Measurements from ENCODE around the gene NOSTRIN. TPM values are rescaled to one million over a fixed set of nuclear protein-coding genes. Genes with fewer than 3 reads are reported as not detected.

NOSTRIN gene
- total RNA-seq, 2 donors from 2014 or later: 14.9 to 56.1 TPM

GRCh38 chr2:168809537-168809936 is 7.1 kb downstream of the NOSTRIN start:
- intact Hi-C loops (cut with DNase I): no loop called here
- Histone ChIP-seq H3K36me3 (no peaks in the 10 kb centered on the region), H3K27me3 (replicated peaks; ENCODE audit: insufficient read depth) (no peaks in the 10 kb centered on the region), H3K9me3 (no peaks in the 10 kb centered on the region), H3K27ac (no peak overlapping the region), H3K4me1 (replicated peaks) (no peaks in the 10 kb centered on the region), H3K4me3 (no peak overlapping the region)
- TF ChIP-seq POLR2AphosphoS5 (IDR thresholded peaks at IDR 0.05) (no peak), POLR2A (IDR thresholded peaks at IDR 0.05) (no peak)
- TF ChIP-seq, protein P1, sequence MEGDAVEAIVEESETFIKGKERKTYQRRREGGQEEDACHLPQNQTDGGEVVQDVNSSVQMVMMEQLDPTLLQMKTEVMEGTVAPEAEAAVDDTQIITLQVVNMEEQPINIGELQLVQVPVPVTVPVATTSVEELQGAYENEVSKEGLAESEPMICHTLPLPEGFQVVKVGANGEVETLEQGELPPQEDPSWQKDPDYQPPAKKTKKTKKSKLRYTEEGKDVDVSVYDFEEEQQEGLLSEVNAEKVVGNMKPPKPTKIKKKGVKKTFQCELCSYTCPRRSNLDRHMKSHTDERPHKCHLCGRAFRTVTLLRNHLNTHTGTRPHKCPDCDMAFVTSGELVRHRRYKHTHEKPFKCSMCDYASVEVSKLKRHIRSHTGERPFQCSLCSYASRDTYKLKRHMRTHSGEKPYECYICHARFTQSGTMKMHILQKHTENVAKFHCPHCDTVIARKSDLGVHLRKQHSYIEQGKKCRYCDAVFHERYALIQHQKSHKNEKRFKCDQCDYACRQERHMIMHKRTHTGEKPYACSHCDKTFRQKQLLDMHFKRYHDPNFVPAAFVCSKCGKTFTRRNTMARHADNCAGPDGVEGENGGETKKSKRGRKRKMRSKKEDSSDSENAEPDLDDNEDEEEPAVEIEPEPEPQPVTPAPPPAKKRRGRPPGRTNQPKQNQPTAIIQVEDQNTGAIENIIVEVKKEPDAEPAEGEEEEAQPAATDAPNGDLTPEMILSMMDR (IDR thresholded peaks at IDR 0.05): no peak
- DNase-seq (ENCODE audit: low spot score): no peak

DNA sequence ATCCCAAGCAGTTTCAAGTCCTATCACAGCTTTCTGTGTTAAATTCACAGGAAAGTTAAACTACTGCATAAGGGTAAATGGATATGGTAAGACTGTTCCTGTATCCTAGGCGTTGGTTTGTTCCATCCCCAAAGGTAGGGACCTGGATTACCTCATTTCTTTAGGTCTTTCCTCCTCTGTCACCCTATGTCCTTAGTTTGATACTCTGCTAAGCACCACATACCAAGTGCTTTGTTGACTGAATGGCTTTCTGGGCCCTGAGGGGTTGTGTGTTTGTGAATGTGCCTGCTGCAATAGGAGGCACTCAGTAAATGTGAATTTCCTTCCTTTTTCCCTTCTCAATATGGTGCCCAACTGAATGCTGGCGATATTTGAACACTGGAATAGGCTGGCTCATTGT is 7.8 kb downstream of the NOSTRIN start:
- Histone ChIP-seq H3K36me3 (no peaks in the 10 kb centered on the region), H3K27ac (no peak overlapping the region), H3K4me1 (replicated peaks) (no peaks in the 10 kb centered on the region), H3K4me3 (no peak overlapping the region), H3K9me3 (no peaks in the 10 kb centered on the region), H3K27me3 (replicated peaks; ENCODE audit: insufficient read depth) (no peaks in the 10 kb centered on the region)
- TF ChIP-seq POLR2AphosphoS5 (IDR thresholded peaks at IDR 0.05) (no peak), POLR2A (IDR thresholded peaks at IDR 0.05) (no peak)
- TF ChIP-seq, protein P1 (IDR thresholded peaks at IDR 0.05): no peak
- intact Hi-C loops (cut with DNase I): no loop called here
- no peak for DNase-seq (ENCODE audit: low spot score)
- WGBS: 97% methylated on average over 2 of the region's 2 CpGs

GRCh38 chr2:168811696-168812095 is 9.3 kb downstream of the NOSTRIN start:
- TF ChIP-seq POLR2AphosphoS5 (IDR thresholded peaks at IDR 0.05): no peak
- TF ChIP-seq, protein P1 (IDR thresholded peaks at IDR 0.05): no peak
- TF ChIP-seq POLR2A (IDR thresholded peaks at IDR 0.05): no peak
- Histone ChIP-seq H3K36me3 (no peaks in the 10 kb centered on the region), H3K4me3 (no peak overlapping the region), H3K4me1 (replicated peaks) (no peaks in the 10 kb centered on the region), H3K9me3 (no peaks in the 10 kb centered on the region), H3K27ac (no peak overlapping the region), H3K27me3 (replicated peaks; ENCODE audit: insufficient read depth) (no peaks in the 10 kb centered on the region)
- 63% methylated on average over 3 of the region's 3 CpGs for WGBS
- intact Hi-C loops (cut with DNase I): no loop called here
- DNase-seq (ENCODE audit: low spot score): no peak

GRCh38 chr2:168814046-168814445 is 11.6 kb downstream of the NOSTRIN start:
- no peaks in the 10 kb centered on the region for H3K4me1 ChIP-seq (replicated peaks)
- no peak overlapping the region for H3K27ac ChIP-seq
- H3K9me3 ChIP-seq: no peaks in the 10 kb centered on the region
- intact Hi-C loops (cut with DNase I): no loop called here
- TF ChIP-seq, protein P1 (IDR thresholded peaks at IDR 0.05): no peak
- TF ChIP-seq POLR2A (IDR thresholded peaks at IDR 0.05): no peak
- TF ChIP-seq POLR2AphosphoS5 (IDR thresholded peaks at IDR 0.05): no peak
- H3K36me3 ChIP-seq: no peaks in the 10 kb centered on the region
- no peak overlapping the region for H3K4me3 ChIP-seq
- no peaks in the 10 kb centered on the region for H3K27me3 ChIP-seq (replicated peaks; ENCODE audit: insufficient read depth)
- no peak for DNase-seq (ENCODE audit: low spot score)
- WGBS: 93% methylated on average over 2 of the region's 2 CpGs

DNA sequence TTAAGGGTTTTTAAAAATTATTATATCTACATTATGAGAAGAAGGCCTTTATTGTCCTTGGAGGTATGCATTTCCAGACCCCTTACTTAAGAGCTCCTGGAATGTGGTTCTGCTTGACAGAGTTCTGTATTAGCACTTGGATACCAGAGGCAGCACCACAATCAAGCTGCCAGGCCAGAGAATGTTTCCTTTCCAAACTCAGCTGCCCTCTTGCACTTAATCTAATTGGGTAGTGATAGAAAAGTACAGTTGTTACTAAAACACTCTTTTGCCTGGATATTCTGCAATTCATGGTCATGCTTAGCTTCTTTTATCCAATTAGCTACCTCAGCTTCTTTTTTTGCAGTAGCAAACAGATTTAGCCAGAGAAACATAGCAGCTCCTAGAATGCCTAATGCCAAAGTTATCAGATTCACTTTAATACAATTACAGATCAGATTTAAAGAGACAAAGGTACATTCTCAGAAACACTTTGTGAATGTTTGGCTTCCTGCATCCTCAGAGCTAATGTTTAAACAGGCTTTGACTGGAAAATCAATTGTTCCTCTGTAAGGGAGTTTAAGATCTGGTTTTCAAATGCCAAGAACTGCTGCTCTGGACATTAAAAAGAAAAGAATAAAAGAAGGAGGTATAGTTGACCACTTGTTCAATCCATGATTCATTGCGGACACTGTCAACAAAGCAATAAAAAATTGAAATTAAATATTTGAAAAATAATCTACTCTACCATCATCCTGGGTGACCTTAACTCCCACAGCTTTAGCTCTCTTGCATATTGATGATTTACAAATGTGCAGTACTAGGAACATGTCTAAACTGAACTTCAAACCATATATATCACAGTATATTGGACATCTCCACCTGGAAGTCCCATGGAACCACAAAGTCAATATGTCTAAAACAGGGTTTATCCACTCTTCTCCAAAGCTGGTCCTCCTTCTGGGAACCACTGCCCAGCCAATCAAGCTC is 12.8 kb downstream of the NOSTRIN start:
- no peaks in the 10 kb centered on the region for H3K9me3 ChIP-seq
- WGBS: 59% methylated on average over 1 of the region's 1 CpG
- TF ChIP-seq POLR2A (IDR thresholded peaks at IDR 0.05) (no peak), POLR2AphosphoS5 (IDR thresholded peaks at IDR 0.05) (no peak)
- H3K4me1 ChIP-seq (replicated peaks): no peaks in the 10 kb centered on the region
- DNase-seq (ENCODE audit: low spot score): no peak
- H3K36me3 ChIP-seq: no peaks in the 10 kb centered on the region
- intact Hi-C loops (cut with DNase I): no loop called here
- no peak overlapping the region for H3K4me3 ChIP-seq
- H3K27me3 ChIP-seq (replicated peaks; ENCODE audit: insufficient read depth): no peaks in the 10 kb centered on the region
- H3K27ac ChIP-seq: no peak overlapping the region

Data from prostate gland (tissue), 2 donors.